NCI-H2171 (cell line): ENCODE data around the gene CFAP157.

Source experiments
- DNase-seq: peaks from one replicate; lab custom pipeline; 2025; lab: John Stamatoyannopoulos, UW

CFAP157 gene

DNA sequence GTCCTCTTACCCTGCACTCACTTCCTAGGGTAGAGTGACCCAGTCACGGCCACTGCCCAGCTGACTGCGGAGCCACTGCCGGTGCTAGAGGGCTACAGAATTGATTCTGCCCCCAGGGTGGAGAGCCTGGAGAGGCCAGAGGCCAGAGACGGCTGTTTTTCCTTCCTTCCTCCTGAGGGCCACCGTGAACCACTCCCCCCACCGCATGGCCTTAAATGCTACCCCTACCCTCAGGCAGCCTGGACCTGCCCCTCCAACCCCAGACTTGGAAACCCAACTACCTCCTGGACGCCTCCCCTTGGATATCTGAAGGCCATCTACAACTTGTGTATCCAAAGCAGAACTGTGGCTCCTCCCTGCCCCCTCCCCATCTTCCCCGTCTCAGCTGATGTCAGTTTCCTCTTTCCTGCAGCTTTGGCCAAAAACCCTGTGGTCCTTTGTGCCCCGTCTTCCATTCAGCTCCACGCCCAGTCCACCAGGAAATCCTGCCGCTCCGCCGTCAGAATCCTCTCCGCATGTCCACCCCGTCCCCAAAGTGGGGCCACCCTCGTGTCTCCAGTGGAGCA, 55.4 kb downstream of the CFAP157 start:
- DNase-seq = no peak

GRCh38 chr9:127763918-127764384, 57.2 kb downstream of the CFAP157 start:
- DNase-seq = no peak

GRCh38 chr9:127765418-127765817, 58.6 kb downstream of the CFAP157 start:
- no peak for DNase-seq
